Aorta (tissue), 5 donors: ENCODE results near the gene RHOBTB3. TPM values are rescaled to one million over a fixed set of nuclear protein-coding genes. Genes with fewer than 3 reads are reported as not detected.
A peak's percentile ranks its signal among the peaks of the same experiment; 100 is the strongest.
"Not testable (repeated sequence)": the region's sequence is repeated elsewhere in the genome, so short reads cannot be mapped to it uniquely, and the experiment has no call there.

Experiments
- ATAC-seq: fragments of 200-7000 bp; cut with Tn5 transposase; one replicate; pipeline ENCODE4 v1.9.1; 2022; ENCODE audit warnings: moderate library complexity; ENCODE audit not compliant: low FRiP score
- DNase-seq, 2 donors: peaks; one replicate each; pipeline ENCODE4 v3.0.0-alpha.2; 2020
- H3K27ac ChIP-seq, 2 donors: one replicate each; pipeline ENCODE4 v1.5.1; 2013; ENCODE audit warnings: low read length in 2 of 2, mild to moderate bottlenecking in 2 of 2, moderate library complexity in 2 of 2, control low read depth in 1 of 2, inconsistent platforms in 1 of 2, low read depth in 1 of 2
- H3K27me3 ChIP-seq, 2 donors: one replicate each; pipeline ENCODE4 v1.6.1; 2013; ENCODE audit warnings: control low read depth in 1 of 2, low read length in 1 of 2, mild to moderate bottlenecking in 1 of 2, moderate library complexity in 1 of 2; ENCODE audit not compliant: insufficient read depth in 2 of 2, control insufficient read depth in 1 of 2
- H3K36me3 ChIP-seq, 2 donors: one replicate each; pipeline ENCODE4 v1.6.1; 2013; ENCODE audit warnings: control low read depth in 1 of 2, low read length in 1 of 2, mild to moderate bottlenecking in 1 of 2; ENCODE audit not compliant: insufficient read depth in 2 of 2, control insufficient read depth in 1 of 2
- H3K4me1 ChIP-seq, 2 donors: one replicate each; pipeline ENCODE4 v1.6.1; 2013; ENCODE audit warnings: low read length in 2 of 2, control low read depth in 1 of 2, mild to moderate bottlenecking in 1 of 2, moderate library complexity in 1 of 2; ENCODE audit not compliant: insufficient read depth in 2 of 2, control insufficient read depth in 1 of 2
- H3K4me3 ChIP-seq, 2 donors: one replicate each; pipeline ENCODE4 v1.5.1; 2013; ENCODE audit warnings: low read length in 2 of 2, control low read depth in 1 of 2, mild to moderate bottlenecking in 1 of 2
- H3K9me3 ChIP-seq: one replicate; pipeline ENCODE4 v1.6.1; 2013; ENCODE audit warnings: mild to moderate bottlenecking, low read length; ENCODE audit not compliant: control insufficient read depth
- WGBS, 2 donors: extraction: QIAGEN DNeasy Blood & Tissue Kit; methylation state at CpG; one replicate each; pipeline ENCODE4 v1.1.7; 2013; 5-methylcytosine and 5-hydroxymethylcytosine counted together
- intact Hi-C, 2 donors: fragments of 100-400 bp; cut with DNase I; formaldehyde crosslinking; loops; one replicate each; pipeline versions ENCODE4 v1.14.2 to v1.15.0; 2022
- polyA plus RNA-seq, 2 donors: library from polyadenylated mRNA; stranded (reverse); fragments of 200-250 nt; gene quantifications; one replicate each; pipeline ENCODE4 v1.2.3, GENCODE V29; 2013
- total RNA-seq, 2 donors: library from RNA; stranded (reverse); fragmentation: NEBNext Ultra II Directional; extraction: Animal tissue kit (Norgen Biotek cat#: 25700); gene quantifications; one replicate each; pipeline ENCODE4 v1.2.1, GENCODE V29; 2021
- donor health status: healthy with polysubstance abuse.
- donor health status: Bipolar disorder and iron deficiency.
- donor health status: DM: no; HTN: no; CAD: no.
- donor health status: DM: no; HTN: no; CAD: no.
- donor health status: DM: yes; HTN: yes; CAD: no.

Gene RHOBTB3
- total and polyA plus RNA-seq, 4 donors: 11.8 to 53.2 (median 25.1) TPM

- no peaks in the 10 kb centered on the region for H3K36me3 ChIP-seq
- DNase-seq: no peak
- H3K27me3 ChIP-seq: no peaks in the 10 kb centered on the region
- no peak for ATAC-seq
- no peaks in the 10 kb centered on the region for H3K9me3 ChIP-seq
- peaks cover 0 to 3% of the 10 kb centered on the region in 2 donors for H3K4me1 ChIP-seq
- H3K27ac ChIP-seq: no peak overlapping the region
- no peak overlapping the region for H3K4me3 ChIP-seq
- 97 to 99% methylated on average over 6 of the region's 6 CpGs for WGBS, 2 donors
- intact Hi-C loops: loop anchor here in 1 of 2 donors (5.0 kb wide), 1 partner anchor 37 kb away; no protein-coding TSS in a partner anchor
Observed at GRCh38 chr5:95804736-95805539, 73.8 kb downstream of the RHOBTB3 start.

- H3K4me1 ChIP-seq: peaks cover 3 to 6% of the 10 kb centered on the region in 2 donors
- intact Hi-C loops: loop anchor here in 1 of 2 donors (5.0 kb wide), 1 partner anchor 36 kb away; no protein-coding TSS in a partner anchor
Observed at GRCh38 chr5:95806687-95807086, 75.6 kb downstream of the RHOBTB3 start.

GRCh38 chr5:95808013-95808685, 77.0 kb downstream of the RHOBTB3 start:
- 81 to 82% methylated on average over 7 of the region's 7 CpGs for WGBS, 2 donors
- ATAC-seq (peak; percentile 30), DNase-seq (no peak)
- Histone ChIP-seq H3K9me3 (no peaks in the 10 kb centered on the region), H3K27ac (peak overlapping the region in 1 of 2 donors; percentile 59), H3K36me3 (no peaks in the 10 kb centered on the region), H3K4me3 (no peak overlapping the region), H3K27me3 (no peaks in the 10 kb centered on the region), H3K4me1 (peaks cover 3 to 6% of the 10 kb centered on the region in 2 donors)
- intact Hi-C loops: loop anchor here in 1 of 2 donors (5.0 kb wide), 1 partner anchor 34 kb away; no protein-coding TSS in a partner anchor

More at GRCh38 chr5:95806687-95807086, 75.6 kb downstream of the RHOBTB3 start:
- H3K36me3 ChIP-seq: no peaks in the 10 kb centered on the region
- 82 to 88% methylated on average over 7 of the region's 7 CpGs for WGBS, 2 donors
- no peak overlapping the region for H3K27ac ChIP-seq
- no peaks in the 10 kb centered on the region for H3K27me3 ChIP-seq
- ATAC-seq (no peak), DNase-seq (no peak)
- no peaks in the 10 kb centered on the region for H3K9me3 ChIP-seq
- no peak overlapping the region for H3K4me3 ChIP-seq

GRCh38 chr5:95808686-95809413, 77.7 kb downstream of the RHOBTB3 start:
- H3K36me3 ChIP-seq: no peaks in the 10 kb centered on the region
- H3K4me3 ChIP-seq: no peak overlapping the region
- no peaks in the 10 kb centered on the region for H3K27me3 ChIP-seq
- 4 to 7% methylated on average over 10 of the region's 10 CpGs for WGBS, 2 donors
- H3K9me3 ChIP-seq: no peaks in the 10 kb centered on the region
- DNase-seq (peak; percentile 89), ATAC-seq (peak; percentile 93)
- H3K4me1 ChIP-seq: peaks cover 3 to 6% of the 10 kb centered on the region in 2 donors
- intact Hi-C loops: loop anchor here in 1 of 2 donors (5.0 kb wide), 1 partner anchor 33 kb away; no protein-coding TSS in a partner anchor
- peak overlapping the region; percentile 32 to 78 for H3K27ac ChIP-seq

GRCh38 chr5:95809414-95809960, 78.4 kb downstream of the RHOBTB3 start:
- DNase-seq: no peak
- 4 to 5% methylated on average over 2 of the region's 2 CpGs for WGBS, 2 donors
- Histone ChIP-seq H3K27me3 (no peaks in the 10 kb centered on the region), H3K27ac (peak overlapping the region; percentile 48 to 78), H3K9me3 (no peaks in the 10 kb centered on the region), H3K4me3 (no peak overlapping the region), H3K4me1 (peaks cover 3 to 6% of the 10 kb centered on the region in 2 donors), H3K36me3 (no peaks in the 10 kb centered on the region)
- intact Hi-C loops: loop anchor here in 1 of 2 donors (5.0 kb wide), 1 partner anchor 33 kb away; no protein-coding TSS in a partner anchor
- peak; percentile 64 for ATAC-seq

- 54 to 56% methylated on average over 5 of the region's 5 CpGs for WGBS, 2 donors
- intact Hi-C loops: no loop called here
- no peaks in the 10 kb centered on the region for H3K27me3 ChIP-seq
- DNase-seq (no peak), ATAC-seq (no peak)
- peaks cover 0 to 3% of the 10 kb centered on the region in 2 donors for H3K36me3 ChIP-seq
- H3K4me1 ChIP-seq: peaks cover 3 to 6% of the 10 kb centered on the region in 2 donors
- H3K9me3 ChIP-seq: no peaks in the 10 kb centered on the region
- H3K4me3 ChIP-seq: no peak overlapping the region
- H3K27ac ChIP-seq: no peak overlapping the region
Observed at GRCh38 chr5:95810305-95811125, 79.4 kb downstream of the RHOBTB3 start.

- 82 to 84% methylated on average over 6 of the region's 6 CpGs for WGBS, 2 donors
Observed at GRCh38 chr5:95811126-95811423, 79.9 kb downstream of the RHOBTB3 start.

More at GRCh38 chr5:95811126-95811423, 79.9 kb downstream of the RHOBTB3 start:
- DNase-seq, H3K36me3 ChIP-seq, H3K4me3 ChIP-seq, H3K27ac ChIP-seq, H3K9me3 ChIP-seq, H3K4me1 ChIP-seq, ATAC-seq, intact Hi-C loops, H3K27me3 ChIP-seq: not testable (repeated sequence)
